WTC11 (cell line): ENCODE data around the gene GNAO1. TPM values are rescaled to one million over a fixed set of nuclear protein-coding genes. Genes with fewer than 3 reads are reported as not detected.

Experiments used
- ATAC-seq: fragments of 200-7000 bp; cut with Tn5 transposase; 2 replicates; pipeline ENCODE4 v1.10.0; 2021; ENCODE audit warnings: mild to moderate bottlenecking, moderate library complexity
- CTCF ChIA-PET: fragments of 300-600 bp; sonication (Branson Sonifier 250); formaldehyde crosslinking; loops from one replicate; lab custom pipeline; 2021; ENCODE audit warnings: antibody characterized with exemption; lab: Charles Lee
- POLR2A ChIA-PET: fragments of 350-600 bp; sonication (Branson Sonifier 250); formaldehyde crosslinking; loops from one replicate; lab custom pipeline; 2021; ENCODE audit warnings: antibody characterized with exemption; lab: Charles Lee
- DNase-seq: peaks from one replicate; pipeline ENCODE4 v3.0.0; 2021; ENCODE audit warnings: low spot score
- H3K27ac Mint-ChIP-seq: 2 replicates; pipeline ENCODE4 v1.8.0; 2021; ENCODE audit warnings: mixed read lengths
- H3K27me3 Mint-ChIP-seq: 2 replicates; pipeline ENCODE4 v1.8.0; 2021; ENCODE audit warnings: low read depth, mild to moderate bottlenecking, moderate library complexity, mixed read lengths
- H3K36me3 Mint-ChIP-seq: 2 replicates; pipeline ENCODE4 v1.8.0; 2021; ENCODE audit warnings: mixed read lengths
- H3K4me1 Mint-ChIP-seq: 2 replicates; pipeline ENCODE4 v1.8.0; 2022; ENCODE audit warnings: mixed read lengths
- H3K4me3 Mint-ChIP-seq: 2 replicates; pipeline ENCODE4 v1.8.0; 2021; ENCODE audit warnings: mild to moderate bottlenecking, moderate library complexity, mixed read lengths
- H3K9me3 Mint-ChIP-seq: 2 replicates; pipeline ENCODE4 v1.8.0; 2021; ENCODE audit warnings: mixed read lengths
- CTCF ChIP-seq: fragments of 200-600 bp; IDR thresholded peaks from 2 replicates; pipeline ENCODE4 v1.8.0; 2022; ENCODE audit warnings: antibody characterized with exemption
- E2F4 ChIP-seq: sonication (generic); formaldehyde crosslinking; IDR thresholded peaks from 2 replicates; pipeline ENCODE4 v1.8.1; 2022; ENCODE audit warnings: low read depth, mild to moderate bottlenecking, moderate library complexity, missing genetic modification reagents, borderline replicate concordance
- FOXJ3 ChIP-seq: sonication (generic); formaldehyde crosslinking; IDR thresholded peaks from 2 replicates; pipeline ENCODE4 v1.9.0; 2021; ENCODE audit warnings: missing genetic modification reagents, mild to moderate bottlenecking, borderline replicate concordance
- FOXP4 ChIP-seq: sonication (generic); formaldehyde crosslinking; IDR thresholded peaks from 2 replicates; pipeline ENCODE4 v1.8.0; 2022; ENCODE audit warnings: mild to moderate bottlenecking, missing genetic modification reagents
- JUN ChIP-seq: sonication (generic); formaldehyde crosslinking; IDR thresholded peaks from 2 replicates; pipeline ENCODE4 v1.8.0; 2023; ENCODE audit warnings: mild to moderate bottlenecking, missing genetic modification reagents
- MLX ChIP-seq: sonication (generic); formaldehyde crosslinking; IDR thresholded peaks from 2 replicates; pipeline ENCODE4 v1.8.1; 2023; ENCODE audit warnings: mild to moderate bottlenecking, missing genetic modification reagents, moderate library complexity
- MYBL2 ChIP-seq: sonication (generic); formaldehyde crosslinking; IDR thresholded peaks from 2 replicates; pipeline ENCODE4 v1.8.1; 2023; ENCODE audit warnings: mild to moderate bottlenecking, moderate library complexity, missing genetic modification reagents
- NFYB ChIP-seq: sonication (generic); formaldehyde crosslinking; conservative IDR thresholded peaks from 2 replicates; pipeline ENCODE4 v1.8.0; 2022; ENCODE audit warnings: low read depth, missing genetic modification reagents
- NR2C2 ChIP-seq: sonication (generic); formaldehyde crosslinking; IDR thresholded peaks from 2 replicates; pipeline ENCODE4 v1.8.0; 2022; ENCODE audit warnings: mild to moderate bottlenecking, missing genetic modification reagents
- SP1 ChIP-seq: sonication (generic); formaldehyde crosslinking; conservative IDR thresholded peaks from 2 replicates; pipeline ENCODE4 v1.8.1; 2022; ENCODE audit warnings: missing genetic modification reagents
- TCF7 ChIP-seq: sonication (generic); formaldehyde crosslinking; IDR thresholded peaks from 2 replicates; pipeline ENCODE4 v1.8.0; 2022; ENCODE audit warnings: mild to moderate bottlenecking, low read depth, missing genetic modification reagents, moderate library complexity
- USF2 ChIP-seq: sonication (generic); formaldehyde crosslinking; IDR thresholded peaks from 2 replicates; pipeline ENCODE4 v1.8.1; 2023; ENCODE audit warnings: mild to moderate bottlenecking, missing genetic modification reagents, moderate library complexity
- ZNF219 ChIP-seq: sonication (generic); formaldehyde crosslinking; IDR thresholded peaks from 2 replicates; pipeline ENCODE4 v1.8.0; 2023; ENCODE audit warnings: missing genetic modification reagents, mild to moderate bottlenecking, borderline replicate concordance
- ZNF317 ChIP-seq: sonication (generic); formaldehyde crosslinking; IDR thresholded peaks from 2 replicates; pipeline ENCODE4 v1.8.1; 2023; ENCODE audit warnings: low read depth, mild to moderate bottlenecking, moderate library complexity, missing genetic modification reagents, borderline replicate concordance
- ZNF512 ChIP-seq: sonication (generic); formaldehyde crosslinking; IDR thresholded peaks from 2 replicates; pipeline ENCODE4 v1.8.1; 2022; ENCODE audit warnings: missing genetic modification reagents, borderline replicate concordance
- ZNF671 ChIP-seq: fragments of 250-450 bp; sonication (Bioruptor Pico); IDR thresholded peaks from 2 replicates; pipeline ENCODE4 v1.8.0; 2021; ENCODE audit warnings: mild to moderate bottlenecking
- total RNA-seq: library from RNA; stranded (reverse); gene quantifications from 3 replicates; pipeline ENCODE4 v1.2.3, GENCODE V29; 2021
- TF ChIP-seq, protein P1 (sequence below): sonication (generic); formaldehyde crosslinking; IDR thresholded peaks from 2 replicates; pipeline ENCODE4 v1.8.0; 2022; ENCODE audit warnings: mild to moderate bottlenecking, missing genetic modification reagents
- TF ChIP-seq, protein P2 (sequence below): sonication (generic); formaldehyde crosslinking; IDR thresholded peaks from 2 replicates; pipeline ENCODE4 v1.8.1; 2023; ENCODE audit warnings: mild to moderate bottlenecking, missing genetic modification reagents

GNAO1 gene
- total RNA-seq, 1 experiment from 2014 or later = 30.6 TPM

DNA sequence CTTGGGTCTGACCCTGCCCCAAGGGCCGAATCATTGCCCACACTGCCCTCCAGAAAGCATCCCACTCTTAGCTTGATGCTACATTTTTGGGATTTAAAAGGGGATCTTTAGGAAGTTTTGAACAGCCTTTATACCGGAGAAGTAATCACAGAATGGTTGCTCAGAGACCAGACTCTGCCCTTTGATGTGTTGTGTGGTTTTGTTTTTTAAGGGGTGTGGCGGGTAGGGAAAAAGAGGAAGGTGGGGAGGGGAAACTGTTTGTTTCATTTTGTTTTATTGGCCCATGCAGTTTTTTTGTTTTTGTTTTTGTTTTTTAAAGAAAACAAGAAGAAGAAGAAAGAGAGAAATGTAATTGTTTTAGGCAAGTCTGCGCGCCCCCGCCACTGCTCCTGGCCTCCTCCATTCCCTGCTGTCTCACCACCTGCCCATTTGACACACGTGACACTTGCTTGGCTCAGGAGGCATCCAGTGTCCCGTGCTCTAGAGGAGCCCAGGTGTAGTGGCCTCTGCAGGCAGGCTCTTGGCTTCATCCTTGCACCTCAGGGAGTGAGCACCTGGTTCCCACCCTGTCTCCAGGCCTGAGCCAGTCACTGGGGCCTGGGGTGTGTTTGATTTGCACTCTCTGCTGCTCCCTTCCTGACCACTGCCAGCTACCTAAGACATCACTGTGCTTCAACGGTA is 35.7 kb downstream of the GNAO1 start:
- DNase-seq = no peak
- H3K27me3 Mint-ChIP-seq = no peaks in the 10 kb centered on the region
- CTCF ChIA-PET = no interaction called here
- H3K4me1 Mint-ChIP-seq = peaks cover 18% of the 10 kb centered on the region
- no peak for ATAC-seq
- no peaks in the 10 kb centered on the region for H3K36me3 Mint-ChIP-seq
- no peak overlapping the region for H3K27ac Mint-ChIP-seq
- TF ChIP-seq NR2C2 (no peak), JUN (CRISPR knock-in tag) (no peak), ZNF671 (CRISPR knock-in tag) (no peak), FOXP4 (CRISPR knock-in tag) (no peak), E2F4 (no peak), FOXJ3 (CRISPR knock-in tag) (no peak), NFYB (CRISPR knock-in tag) (no peak), MYBL2 (no peak), SP1 (CRISPR knock-in tag) (no peak), ZNF512 (no peak), ZNF317 (CRISPR knock-in tag) (no peak), CTCF (no peak), MLX (no peak), TCF7 (no peak), ZNF219 (CRISPR knock-in tag) (no peak), USF2 (no peak)
- TF ChIP-seq, protein P1, sequence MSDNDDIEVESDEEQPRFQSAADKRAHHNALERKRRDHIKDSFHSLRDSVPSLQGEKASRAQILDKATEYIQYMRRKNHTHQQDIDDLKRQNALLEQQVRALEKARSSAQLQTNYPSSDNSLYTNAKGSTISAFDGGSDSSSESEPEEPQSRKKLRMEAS = no peak
- TF ChIP-seq, protein P2, sequence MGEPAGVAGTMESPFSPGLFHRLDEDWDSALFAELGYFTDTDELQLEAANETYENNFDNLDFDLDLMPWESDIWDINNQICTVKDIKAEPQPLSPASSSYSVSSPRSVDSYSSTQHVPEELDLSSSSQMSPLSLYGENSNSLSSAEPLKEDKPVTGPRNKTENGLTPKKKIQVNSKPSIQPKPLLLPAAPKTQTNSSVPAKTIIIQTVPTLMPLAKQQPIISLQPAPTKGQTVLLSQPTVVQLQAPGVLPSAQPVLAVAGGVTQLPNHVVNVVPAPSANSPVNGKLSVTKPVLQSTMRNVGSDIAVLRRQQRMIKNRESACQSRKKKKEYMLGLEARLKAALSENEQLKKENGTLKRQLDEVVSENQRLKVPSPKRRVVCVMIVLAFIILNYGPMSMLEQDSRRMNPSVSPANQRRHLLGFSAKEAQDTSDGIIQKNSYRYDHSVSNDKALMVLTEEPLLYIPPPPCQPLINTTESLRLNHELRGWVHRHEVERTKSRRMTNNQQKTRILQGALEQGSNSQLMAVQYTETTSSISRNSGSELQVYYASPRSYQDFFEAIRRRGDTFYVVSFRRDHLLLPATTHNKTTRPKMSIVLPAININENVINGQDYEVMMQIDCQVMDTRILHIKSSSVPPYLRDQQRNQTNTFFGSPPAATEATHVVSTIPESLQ (CRISPR knock-in tag) = no peak
- POLR2A ChIA-PET = no interaction called here
- no peak overlapping the region for H3K4me3 Mint-ChIP-seq
- H3K9me3 Mint-ChIP-seq = no peaks in the 10 kb centered on the region
